ENCODE results near the gene ZP1.
"Not testable (repeated sequence)": the region's sequence is repeated elsewhere in the genome, so short reads cannot be mapped to it uniquely, and the experiment has no call there.

DNA sequence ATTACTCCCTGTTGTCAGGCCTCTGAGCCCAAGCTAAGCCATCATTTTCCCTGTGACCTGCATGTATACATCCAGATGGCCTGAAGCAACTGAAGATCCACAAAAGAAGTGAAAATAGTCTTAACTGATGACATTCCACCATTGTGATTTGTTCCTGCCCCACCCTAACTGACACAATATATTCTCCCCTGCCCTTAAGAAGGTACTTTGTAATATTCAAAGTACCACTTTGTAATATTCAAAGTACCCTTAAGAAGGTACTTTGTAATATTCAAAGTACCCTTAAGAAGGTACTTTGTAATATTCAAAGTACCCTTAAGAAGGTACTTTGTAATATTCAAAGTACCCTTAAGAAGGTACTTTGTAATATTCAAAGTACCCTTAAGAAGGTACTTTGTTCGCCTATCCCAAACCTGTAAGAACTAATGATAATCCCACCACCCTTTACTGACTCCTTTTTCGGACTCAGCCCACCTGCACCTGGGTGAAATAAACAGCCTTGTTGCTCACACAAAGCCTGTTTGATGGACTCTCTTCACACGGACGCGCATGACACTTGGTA, 43.5 kb upstream of the ZP1 start:
- TF ChIP-seq, protein P1, sequence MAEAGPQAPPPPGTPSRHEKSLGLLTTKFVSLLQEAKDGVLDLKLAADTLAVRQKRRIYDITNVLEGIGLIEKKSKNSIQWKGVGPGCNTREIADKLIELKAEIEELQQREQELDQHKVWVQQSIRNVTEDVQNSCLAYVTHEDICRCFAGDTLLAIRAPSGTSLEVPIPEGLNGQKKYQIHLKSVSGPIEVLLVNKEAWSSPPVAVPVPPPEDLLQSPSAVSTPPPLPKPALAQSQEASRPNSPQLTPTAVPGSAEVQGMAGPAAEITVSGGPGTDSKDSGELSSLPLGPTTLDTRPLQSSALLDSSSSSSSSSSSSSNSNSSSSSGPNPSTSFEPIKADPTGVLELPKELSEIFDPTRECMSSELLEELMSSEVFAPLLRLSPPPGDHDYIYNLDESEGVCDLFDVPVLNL (CRISPR knock-in tag; IDR thresholded peaks at IDR 0.05; ENCODE audit: borderline replicate concordance, low read depth), result not testable (repeated sequence)
- TF ChIP-seq, protein P2, sequence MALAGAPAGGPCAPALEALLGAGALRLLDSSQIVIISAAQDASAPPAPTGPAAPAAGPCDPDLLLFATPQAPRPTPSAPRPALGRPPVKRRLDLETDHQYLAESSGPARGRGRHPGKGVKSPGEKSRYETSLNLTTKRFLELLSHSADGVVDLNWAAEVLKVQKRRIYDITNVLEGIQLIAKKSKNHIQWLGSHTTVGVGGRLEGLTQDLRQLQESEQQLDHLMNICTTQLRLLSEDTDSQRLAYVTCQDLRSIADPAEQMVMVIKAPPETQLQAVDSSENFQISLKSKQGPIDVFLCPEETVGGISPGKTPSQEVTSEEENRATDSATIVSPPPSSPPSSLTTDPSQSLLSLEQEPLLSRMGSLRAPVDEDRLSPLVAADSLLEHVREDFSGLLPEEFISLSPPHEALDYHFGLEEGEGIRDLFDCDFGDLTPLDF (CRISPR knock-in tag; IDR thresholded peaks at IDR 0.05), result not testable (repeated sequence)
- TF ChIP-seq OVOL2 (CRISPR knock-in tag; IDR thresholded peaks at IDR 0.05; ENCODE audit: borderline replicate concordance); ZNF423 (CRISPR knock-in tag; IDR thresholded peaks at IDR 0.05); NFYB (CRISPR knock-in tag; conservative IDR thresholded peaks at IDR 0.05; ENCODE audit: low read depth); ZNF232 (CRISPR knock-in tag; IDR thresholded peaks at IDR 0.05); CTCF (IDR thresholded peaks at IDR 0.05); ZNF416 (CRISPR knock-in tag; IDR thresholded peaks at IDR 0.05); GABPB1 (CRISPR knock-in tag; IDR thresholded peaks at IDR 0.05); ZNF671 (CRISPR knock-in tag; IDR thresholded peaks at IDR 0.05); ZNF281 (CRISPR knock-in tag; IDR thresholded peaks at IDR 0.05); SMAD3 (CRISPR knock-in tag; IDR thresholded peaks at IDR 0.05; ENCODE audit: borderline replicate concordance): not testable (repeated sequence)
